ENCODE data around the gene NUMB. TPM values are rescaled to one million over a fixed set of nuclear protein-coding genes. Genes with fewer than 3 reads are reported as not detected.
"Not testable (repeated sequence)": the region's sequence is repeated elsewhere in the genome, so short reads cannot be mapped to it uniquely, and the experiment has no call there.

The NUMB gene
- total RNA-seq, 1 donor from 2014 or later: 32.1 TPM

GRCh38 chr14:73368616-73369015 lies 89.7 kb downstream of the NUMB start:
- H3K36me3 ChIP-seq: peaks cover 4% of the 10 kb centered on the region
- intact Hi-C loops (cut with micrococcal nuclease): no loop called here
- H3K4me3 ChIP-seq: no peak overlapping the region

GRCh38 chr14:73365727-73366126 lies 92.6 kb downstream of the NUMB start:
- TF ChIP-seq CTCF (IDR thresholded peaks at IDR 0.05; ENCODE audit: borderline replicate concordance): no peak
- intact Hi-C loops (cut with micrococcal nuclease): no loop called here
- H3K9me3 ChIP-seq (replicated peaks): no peaks in the 10 kb centered on the region
- peaks cover 4% of the 10 kb centered on the region for H3K36me3 ChIP-seq
- no peak overlapping the region for H3K4me3 ChIP-seq
- H3K27ac ChIP-seq (replicated peaks): no peak overlapping the region
- no peak for DNase-seq
- peaks cover 22% of the 10 kb centered on the region for H3K4me1 ChIP-seq
- no peaks in the 10 kb centered on the region for H3K27me3 ChIP-seq (ENCODE audit: low read depth)

More at GRCh38 chr14:73368616-73369015, 89.7 kb downstream of the NUMB start:
- Histone ChIP-seq H3K4me1 (peaks cover 22% of the 10 kb centered on the region), H3K27me3 (ENCODE audit: low read depth) (no peaks in the 10 kb centered on the region), H3K9me3 (replicated peaks) (no peaks in the 10 kb centered on the region), H3K27ac (replicated peaks) (no peak overlapping the region)
- DNase-seq: no peak
- TF ChIP-seq CTCF (IDR thresholded peaks at IDR 0.05; ENCODE audit: borderline replicate concordance): no peak

GRCh38 chr14:73364559-73364958 lies 93.8 kb downstream of the NUMB start:
- Histone ChIP-seq H3K27me3 (ENCODE audit: low read depth) (no peaks in the 10 kb centered on the region), H3K4me1 (peaks cover 22% of the 10 kb centered on the region), H3K9me3 (replicated peaks) (no peaks in the 10 kb centered on the region), H3K4me3 (no peak overlapping the region), H3K27ac (replicated peaks) (no peak overlapping the region), H3K36me3 (peaks cover 4% of the 10 kb centered on the region)
- no peak for TF ChIP-seq CTCF (IDR thresholded peaks at IDR 0.05; ENCODE audit: borderline replicate concordance)
- DNase-seq: no peak
- intact Hi-C loops (cut with micrococcal nuclease): no loop called here

GRCh38 chr14:73359445-73359844 lies 98.9 kb downstream of the NUMB start:
- H3K36me3 ChIP-seq: peaks cover 11% of the 10 kb centered on the region
- no peak for TF ChIP-seq CTCF (IDR thresholded peaks at IDR 0.05; ENCODE audit: borderline replicate concordance)
- H3K4me3 ChIP-seq: no peak overlapping the region
- H3K27ac ChIP-seq (replicated peaks): no peak overlapping the region
- H3K9me3 ChIP-seq (replicated peaks): no peaks in the 10 kb centered on the region
- no peaks in the 10 kb centered on the region for H3K4me1 ChIP-seq
- DNase-seq: no peak
- no peaks in the 10 kb centered on the region for H3K27me3 ChIP-seq (ENCODE audit: low read depth)
- intact Hi-C loops (cut with micrococcal nuclease): no loop called here

GRCh38 chr14:73358187-73358586 lies 100.2 kb downstream of the NUMB start:
- Histone ChIP-seq H3K27ac (replicated peaks) (no peak overlapping the region), H3K36me3 (peaks cover 17% of the 10 kb centered on the region), H3K4me3 (no peak overlapping the region), H3K4me1 (no peaks in the 10 kb centered on the region), H3K9me3 (replicated peaks) (no peaks in the 10 kb centered on the region), H3K27me3 (ENCODE audit: low read depth) (no peaks in the 10 kb centered on the region)
- intact Hi-C loops (cut with micrococcal nuclease): no loop called here
- no peak for DNase-seq
- TF ChIP-seq CTCF (IDR thresholded peaks at IDR 0.05; ENCODE audit: borderline replicate concordance): no peak

GRCh38 chr14:73349091-73349490 lies 109.3 kb downstream of the NUMB start:
- H3K36me3 ChIP-seq; H3K27me3 ChIP-seq (ENCODE audit: low read depth); DNase-seq; intact Hi-C loops (cut with micrococcal nuclease); H3K9me3 ChIP-seq (replicated peaks); H3K4me3 ChIP-seq; H3K27ac ChIP-seq (replicated peaks): not testable (repeated sequence)
- H3K4me1 ChIP-seq: peaks cover 11% of the 10 kb centered on the region

Data from left ventricle myocardium inferior (tissue), 1 donor.